ENCODE results near the gene GPR137B. TPM values are rescaled to one million over a fixed set of nuclear protein-coding genes. Genes with fewer than 3 reads are reported as not detected.
"Not testable (repeated sequence)": the region's sequence is repeated elsewhere in the genome, so short reads cannot be mapped to it uniquely, and the experiment has no call there.

GPR137B gene
- total RNA-seq, 1 donor from 2014 or later, result 36.7 TPM

GRCh38 chr1:236160540-236161127 is 18.3 kb downstream of the GPR137B start:
- H3K36me3 ChIP-seq, result no peaks in the 10 kb centered on the region
- peaks cover 21% of the 10 kb centered on the region for H3K9me3 ChIP-seq (replicated peaks)
- no peak overlapping the region for H3K4me3 ChIP-seq
- no peak overlapping the region for H3K27ac ChIP-seq (replicated peaks)
- no peak for TF ChIP-seq CTCF (IDR thresholded peaks at IDR 0.05; ENCODE audit: borderline replicate concordance)
- DNase-seq, result no peak
- H3K4me1 ChIP-seq, result peaks cover 14% of the 10 kb centered on the region
- intact Hi-C loops (cut with micrococcal nuclease), result no loop called here
- no peaks in the 10 kb centered on the region for H3K27me3 ChIP-seq (ENCODE audit: low read depth)

- no peak for DNase-seq
- H3K36me3 ChIP-seq, result no peaks in the 10 kb centered on the region
- peaks cover 14% of the 10 kb centered on the region for H3K4me1 ChIP-seq
- H3K9me3 ChIP-seq (replicated peaks), result peaks cover 21% of the 10 kb centered on the region
- no peak overlapping the region for H3K4me3 ChIP-seq
- no peak overlapping the region for H3K27ac ChIP-seq (replicated peaks)
- intact Hi-C loops (cut with micrococcal nuclease), result no loop called here
- TF ChIP-seq CTCF (IDR thresholded peaks at IDR 0.05; ENCODE audit: borderline replicate concordance), result no peak
- no peaks in the 10 kb centered on the region for H3K27me3 ChIP-seq (ENCODE audit: low read depth)
Observed at GRCh38 chr1:236161230-236161629, 18.9 kb downstream of the GPR137B start.

- H3K27me3 ChIP-seq (ENCODE audit: low read depth); H3K36me3 ChIP-seq; H3K27ac ChIP-seq (replicated peaks); H3K4me3 ChIP-seq; intact Hi-C loops (cut with micrococcal nuclease); DNase-seq: not testable (repeated sequence)
- Histone ChIP-seq H3K9me3 (replicated peaks) (peaks cover 21% of the 10 kb centered on the region), H3K4me1 (peaks cover 14% of the 10 kb centered on the region)
Observed at GRCh38 chr1:236161755-236162154, 19.4 kb downstream of the GPR137B start.

GRCh38 chr1:236163463-236164153 is 21.3 kb downstream of the GPR137B start:
- DNase-seq, result no peak
- no peak for TF ChIP-seq CTCF (IDR thresholded peaks at IDR 0.05; ENCODE audit: borderline replicate concordance)

GRCh38 chr1:236164273-236164672 is 21.9 kb downstream of the GPR137B start:
- H3K4me3 ChIP-seq, result no peak overlapping the region
- H3K27me3 ChIP-seq (ENCODE audit: low read depth), result no peaks in the 10 kb centered on the region
- no peak for DNase-seq
- no peaks in the 10 kb centered on the region for H3K36me3 ChIP-seq
- H3K27ac ChIP-seq (replicated peaks), result no peak overlapping the region
- peaks cover 21% of the 10 kb centered on the region for H3K9me3 ChIP-seq (replicated peaks)
- intact Hi-C loops (cut with micrococcal nuclease), result no loop called here
- no peak for TF ChIP-seq CTCF (IDR thresholded peaks at IDR 0.05; ENCODE audit: borderline replicate concordance)
- peaks cover 24% of the 10 kb centered on the region for H3K4me1 ChIP-seq

More at GRCh38 chr1:236163463-236164153, 21.3 kb downstream of the GPR137B start:
- Histone ChIP-seq H3K4me3 (no peak overlapping the region), H3K4me1 (peaks cover 18% of the 10 kb centered on the region), H3K9me3 (replicated peaks) (peaks cover 21% of the 10 kb centered on the region), H3K27ac (replicated peaks) (peak overlapping the region; percentile 3), H3K27me3 (ENCODE audit: low read depth) (no peaks in the 10 kb centered on the region), H3K36me3 (no peaks in the 10 kb centered on the region)
- intact Hi-C loops (cut with micrococcal nuclease), result no loop called here
